SK-N-SH (cell line): ENCODE measurements around the gene IFT27. TPM values are rescaled to one million over a fixed set of nuclear protein-coding genes. Genes with fewer than 3 reads are reported as not detected.

ENCODE experiments used
- CTCF ChIA-PET: fragments of 300-600, 350-600 bp; formaldehyde crosslinking; extraction: SDS; loops from one replicate; lab custom pipeline; 2021; lab: Yijun Ruan, JAX
- POLR2A ChIA-PET: fragments of 350-600 bp; sonication (Branson Sonifier 250); formaldehyde crosslinking; extraction: SDS; loops from one replicate; lab custom pipeline; 2020; ENCODE audit warnings: antibody characterized with exemption, inconsistent platforms; lab: Yijun Ruan, JAX
- DNase-seq: peaks from one replicate; pipeline ENCODE4 v3.0.0; 2012
- H2AFZ ChIP-seq: fragments of 200-600 bp; sonication (generic); 2 replicates; pipeline ENCODE4 v1.8.1; 2016; ENCODE audit warnings: antibody characterized with exemption, mild to moderate bottlenecking, low read depth
- H3F3A ChIP-seq: fragments of 200-600 bp; sonication (generic); replicated peaks from 2 replicates; pipeline ENCODE3; 2016; ENCODE audit warnings: antibody characterized with exemption, mild to moderate bottlenecking; ENCODE audit not compliant: insufficient read depth
- H3K27ac ChIP-seq, 2 experiments: fragments of 200-500 bp in 1 of 2; fragments of 200-600 bp in 1 of 2; sonication (Bioruptor generic) in 1 of 2; sonication (generic), shearing (Covaris generic) in 1 of 2; 2 replicates each; pipeline versions ENCODE4 v1.5.1 to v1.6.1; 2014 to 2016; ENCODE audit warnings: low read depth in 2 of 2, inconsistent platforms in 1 of 2, low read length in 1 of 2, mild to moderate bottlenecking in 1 of 2, mixed read lengths in 1 of 2
- H3K27me3 ChIP-seq: fragments of 200-600 bp; sonication (generic), shearing (Covaris generic); 2 replicates; pipeline ENCODE4 v1.6.1; 2016; ENCODE audit warnings: mixed run types; ENCODE audit not compliant: insufficient read depth
- H3K36me3 ChIP-seq, 2 experiments: fragments of 200-500 bp in 1 of 2; fragments of 200-600 bp in 1 of 2; sonication (Bioruptor generic) in 1 of 2; sonication (generic) in 1 of 2; replicated peaks in 1 of 2; 2 replicates each; pipeline versions ENCODE3 to v1.5.1; 2014 to 2016; ENCODE audit warnings: low read length in 1 of 2, mild to moderate bottlenecking in 1 of 2; ENCODE audit not compliant: insufficient read depth in 2 of 2, control insufficient read depth in 1 of 2
- H3K4me1 ChIP-seq, 2 experiments: fragments of 200-500 bp in 1 of 2; fragments of 200-600 bp in 1 of 2; sonication (Bioruptor generic) in 1 of 2; sonication (generic), shearing (Covaris generic) in 1 of 2; 2 replicates each; pipeline versions ENCODE4 v1.5.1 to v1.6.1; 2014 to 2016; ENCODE audit warnings: low read depth in 1 of 2, low read length in 1 of 2, mixed run types in 1 of 2; ENCODE audit not compliant: insufficient read depth in 2 of 2, control insufficient read depth in 1 of 2
- H3K4me2 ChIP-seq: fragments of 200-600 bp; sonication (generic), shearing (Covaris generic); 2 replicates; pipeline ENCODE4 v1.6.1; 2017; ENCODE audit warnings: mixed run types
- H3K4me3 ChIP-seq, 2 experiments: fragments of 200-500 bp in 1 of 2; fragments of 200-600 bp in 1 of 2; sonication (Bioruptor generic) in 1 of 2; sonication (generic), shearing (Covaris generic) in 1 of 2; 2 replicates each; pipeline versions ENCODE4 v1.5.1 to v1.8.1; 2014 to 2016; ENCODE audit warnings: low read depth in 2 of 2, inconsistent platforms in 1 of 2, low read length in 1 of 2, mild to moderate bottlenecking in 1 of 2, mixed read lengths in 1 of 2, moderate library complexity in 1 of 2
- H3K79me2 ChIP-seq: fragments of 200-600 bp; sonication (generic); 2 replicates; pipeline ENCODE4 v1.8.1; 2017; ENCODE audit warnings: mild to moderate bottlenecking; ENCODE audit not compliant: insufficient read depth
- H3K9ac ChIP-seq: fragments of 200-600 bp; sonication (generic); 2 replicates; pipeline ENCODE4 v1.6.1; 2017; ENCODE audit warnings: mixed run types
- H3K9me2 ChIP-seq: fragments of 200-600 bp; sonication (generic); 2 replicates; pipeline ENCODE4 v1.6.1; 2017; ENCODE audit warnings: mixed run types
- H3K9me3 ChIP-seq: fragments of 200-600 bp; sonication (generic); 2 replicates; pipeline ENCODE4 v1.6.1; 2017; ENCODE audit warnings: mixed run types, mild to moderate bottlenecking, moderate library complexity
- H4K20me1 ChIP-seq: fragments of 200-600 bp; sonication (generic); 2 replicates; pipeline ENCODE4 v1.6.1; 2017; ENCODE audit warnings: mild to moderate bottlenecking, mixed run types; ENCODE audit not compliant: insufficient read depth
- CHD2 ChIP-seq: fragments of 150-350 bp; IDR thresholded peaks from 2 replicates; pipeline ENCODE4 v1.6.1; 2018; ENCODE audit warnings: low read length; ENCODE audit not compliant: partially characterized antibody
- EZH2phosphoT487 ChIP-seq: fragments of 200-600 bp; sonication (generic); IDR thresholded peaks from 2 replicates; pipeline ENCODE4 v1.6.1; 2017; ENCODE audit warnings: low read depth, mixed run types, mild to moderate bottlenecking, antibody characterized with exemption, moderate library complexity, borderline replicate concordance
- FOXJ3 ChIP-seq: sonication (generic); formaldehyde crosslinking; IDR thresholded peaks from 2 replicates; pipeline ENCODE4 v1.5.1; 2020; ENCODE audit warnings: mild to moderate bottlenecking, missing genetic modification reagents
- FOXM1 ChIP-seq: IDR thresholded peaks from 2 replicates; pipeline ENCODE4 v1.4.0; 2012; ENCODE audit warnings: low read depth, mild to moderate bottlenecking
- GABPA ChIP-seq: IDR thresholded peaks from 2 replicates; pipeline ENCODE4 v1.4.0; 2012; ENCODE audit warnings: low read depth, mild to moderate bottlenecking
- GATA2 ChIP-seq: sonication (generic); formaldehyde crosslinking; IDR thresholded peaks from 2 replicates; pipeline ENCODE4 v1.5.0; 2020; ENCODE audit warnings: mild to moderate bottlenecking, missing genetic modification reagents
- MXI1 ChIP-seq: IDR thresholded peaks from 2 replicates; pipeline ENCODE4 v1.6.1; 2012; ENCODE audit warnings: mild to moderate bottlenecking, low read depth, low read length, improper control_type of control experiment
- NRF1 ChIP-seq: IDR thresholded peaks from 2 replicates; pipeline ENCODE4 v1.6.1; 2012; ENCODE audit warnings: low read depth, mild to moderate bottlenecking, low read length
- RFX5 ChIP-seq: IDR thresholded peaks from 2 replicates; pipeline ENCODE4 v1.6.1; 2012; ENCODE audit warnings: mild to moderate bottlenecking, improper control_type of control experiment, low read length
- SIN3A ChIP-seq: IDR thresholded peaks from 2 replicates; pipeline ENCODE4 v1.6.1; 2012; ENCODE audit warnings: low read depth, mild to moderate bottlenecking, low read length, moderate library complexity, borderline replicate concordance
- SMC3 ChIP-seq: IDR thresholded peaks from 2 replicates; pipeline ENCODE4 v1.6.1; 2012; ENCODE audit warnings: low read depth, low read length, improper control_type of control experiment
- TCF12 ChIP-seq: IDR thresholded peaks from 2 replicates; pipeline ENCODE4 v1.4.0; 2012
- YY1 ChIP-seq: IDR thresholded peaks from 2 replicates; pipeline ENCODE4 v1.4.0; 2012; ENCODE audit warnings: low read depth, mild to moderate bottlenecking
- WGBS: methylation state at CpG from one replicate; pipeline ENCODE4 v1.1.6; 2017; ENCODE audit warnings: low lambda C conversion rate; 5-methylcytosine and 5-hydroxymethylcytosine counted together
- polyA plus RNA-seq, 3 experiments: library from polyadenylated mRNA; depleted of rRNA; stranded (reverse); fragments of >200 nt; gene quantifications; 2 replicates each; pipeline ENCODE4 v1.2.3, GENCODE V29; 2012
- TF ChIP-seq, protein P1 (sequence below): fragments of 200-600 bp; sonication (generic); IDR thresholded peaks from 2 replicates; pipeline ENCODE4 v1.6.1; 2017; ENCODE audit warnings: antibody characterized with exemption, mild to moderate bottlenecking, moderate library complexity
- TF ChIP-seq, protein P2 (sequence below): IDR thresholded peaks from 2 replicates; pipeline ENCODE4; 2012
- TF ChIP-seq, protein P3 (sequence below): fragments of 150-350 bp; IDR thresholded peaks from 2 replicates; pipeline ENCODE4 v1.6.1; 2017; ENCODE audit warnings: antibody characterized with exemption, low read length, low read depth, borderline replicate concordance
- TF ChIP-seq, protein P4 (sequence below): IDR thresholded peaks from 2 replicates; pipeline ENCODE4 v1.6.1; 2012; ENCODE audit warnings: mild to moderate bottlenecking, low read depth, low read length, moderate library complexity

Gene IFT27
- polyA plus RNA-seq, 1 of the 3 experiments (the other 2 are of a cell fraction) = 29.4 TPM

GRCh38 chr22:36744791-36745190 is 31.1 kb downstream of the IFT27 start:
- TF ChIP-seq CHD2 (no peak), FOXJ3 (CRISPR knock-in tag) (no peak), GATA2 (CRISPR knock-in tag) (no peak), FOXM1 (no peak)
- Histone ChIP-seq H3K4me2 (no peak overlapping the region), H3K9me2 (no peaks in the 10 kb centered on the region), H3K9ac (no peak overlapping the region), H3K4me3 (no peak overlapping the region), H3K9me3 (no peaks in the 10 kb centered on the region), H3K27ac (no peak overlapping the region), H3K4me1 (peaks cover 0 to 11% of the 10 kb centered on the region in 2 experiments; a peak in 1 of 4 replicates), H3F3A (no peaks in the 10 kb centered on the region), H3K79me2 (no peaks in the 10 kb centered on the region), H3K27me3 (0 out of 2 replicates have a peak, but pooled peaks cover 5% of the 10 kb centered on the region), H3K36me3 (no peaks in the 10 kb centered on the region), H2AFZ (no peak overlapping the region), H4K20me1 (no peaks in the 10 kb centered on the region)
- ChIA-PET CTCF (interaction anchor here (0.8 to 6.1 kb wide), 3 partner anchors 12 to 233 kb away, joined by 3 to 52 read pairs (median 5); no protein-coding TSS in a partner anchor), POLR2A (interaction anchor here (1.2 to 1.5 kb wide), 2 partner anchors 11 to 41 kb away, joined by 3 to 5 read pairs; partner anchors contain the start of gene CACNG2)
- WGBS = 81% methylated on average over 13 of the region's 13 CpGs
- no peak for DNase-seq

DNA sequence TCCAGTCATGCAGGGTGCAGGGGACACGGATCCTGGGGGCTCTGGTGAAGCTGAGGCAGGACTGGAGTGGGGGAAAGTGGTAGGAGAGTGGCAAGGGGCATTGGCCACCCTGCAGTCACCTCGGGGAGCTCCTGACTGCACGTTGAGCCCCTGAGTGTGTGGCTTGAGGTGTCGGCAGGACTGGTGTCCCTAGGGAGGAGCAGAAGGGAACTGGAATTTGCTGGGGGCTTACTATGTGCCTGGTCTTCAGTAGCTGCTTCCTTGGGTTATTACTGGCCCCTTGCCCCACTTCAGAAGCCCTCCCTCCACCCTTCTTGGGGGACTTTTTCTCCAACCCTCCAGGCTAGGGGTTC is 31.5 kb downstream of the IFT27 start:
- H3K9me2 ChIP-seq = no peaks in the 10 kb centered on the region
- no peaks in the 10 kb centered on the region for H4K20me1 ChIP-seq
- H3K9ac ChIP-seq = no peak overlapping the region
- H3K4me3 ChIP-seq = no peak overlapping the region
- H3F3A ChIP-seq = no peaks in the 10 kb centered on the region
- H3K4me2 ChIP-seq = no peak overlapping the region
- DNase-seq = no peak
- no peak overlapping the region for H2AFZ ChIP-seq
- no peaks in the 10 kb centered on the region for H3K79me2 ChIP-seq
- H3K36me3 ChIP-seq = no peaks in the 10 kb centered on the region
- H3K4me1 ChIP-seq = peaks cover 0 to 11% of the 10 kb centered on the region in 2 experiments; a peak in 1 of 4 replicates
- ChIA-PET CTCF (interaction anchor here (0.8 to 6.1 kb wide), 3 partner anchors 12 to 234 kb away, joined by 3 to 52 read pairs (median 5); no protein-coding TSS in a partner anchor), POLR2A (interaction anchor here (0.9 to 1.5 kb wide), 3 partner anchors 11 to 44 kb away, joined by 3 to 5 read pairs (median 3); partner anchors contain the start of gene CACNG2)
- H3K27ac ChIP-seq = peak overlapping the region in 1 of 2 experiments; percentile 25; a peak in 1 of 4 replicates
- no peaks in the 10 kb centered on the region for H3K9me3 ChIP-seq
- WGBS = 48% methylated on average over 3 of the region's 4 CpGs
- H3K27me3 ChIP-seq = 0 out of 2 replicates have a peak, but pooled peaks cover 5% of the 10 kb centered on the region
- TF ChIP-seq SMC3 (no peak), YY1 (no peak), NRF1 (no peak), TCF12 (no peak), MXI1 (no peak), RFX5 (no peak), CHD2 (no peak), EZH2phosphoT487 (no peak), SIN3A (no peak), GABPA (no peak)
- TF ChIP-seq, protein P1, sequence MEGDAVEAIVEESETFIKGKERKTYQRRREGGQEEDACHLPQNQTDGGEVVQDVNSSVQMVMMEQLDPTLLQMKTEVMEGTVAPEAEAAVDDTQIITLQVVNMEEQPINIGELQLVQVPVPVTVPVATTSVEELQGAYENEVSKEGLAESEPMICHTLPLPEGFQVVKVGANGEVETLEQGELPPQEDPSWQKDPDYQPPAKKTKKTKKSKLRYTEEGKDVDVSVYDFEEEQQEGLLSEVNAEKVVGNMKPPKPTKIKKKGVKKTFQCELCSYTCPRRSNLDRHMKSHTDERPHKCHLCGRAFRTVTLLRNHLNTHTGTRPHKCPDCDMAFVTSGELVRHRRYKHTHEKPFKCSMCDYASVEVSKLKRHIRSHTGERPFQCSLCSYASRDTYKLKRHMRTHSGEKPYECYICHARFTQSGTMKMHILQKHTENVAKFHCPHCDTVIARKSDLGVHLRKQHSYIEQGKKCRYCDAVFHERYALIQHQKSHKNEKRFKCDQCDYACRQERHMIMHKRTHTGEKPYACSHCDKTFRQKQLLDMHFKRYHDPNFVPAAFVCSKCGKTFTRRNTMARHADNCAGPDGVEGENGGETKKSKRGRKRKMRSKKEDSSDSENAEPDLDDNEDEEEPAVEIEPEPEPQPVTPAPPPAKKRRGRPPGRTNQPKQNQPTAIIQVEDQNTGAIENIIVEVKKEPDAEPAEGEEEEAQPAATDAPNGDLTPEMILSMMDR = no peak
- TF ChIP-seq, protein P2, sequence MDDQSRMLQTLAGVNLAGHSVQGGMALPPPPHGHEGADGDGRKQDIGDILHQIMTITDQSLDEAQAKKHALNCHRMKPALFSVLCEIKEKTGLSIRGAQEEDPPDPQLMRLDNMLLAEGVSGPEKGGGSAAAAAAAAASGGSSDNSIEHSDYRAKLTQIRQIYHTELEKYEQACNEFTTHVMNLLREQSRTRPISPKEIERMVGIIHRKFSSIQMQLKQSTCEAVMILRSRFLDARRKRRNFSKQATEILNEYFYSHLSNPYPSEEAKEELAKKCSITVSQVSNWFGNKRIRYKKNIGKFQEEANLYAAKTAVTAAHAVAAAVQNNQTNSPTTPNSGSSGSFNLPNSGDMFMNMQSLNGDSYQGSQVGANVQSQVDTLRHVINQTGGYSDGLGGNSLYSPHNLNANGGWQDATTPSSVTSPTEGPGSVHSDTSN = no peak
- TF ChIP-seq, protein P3, sequence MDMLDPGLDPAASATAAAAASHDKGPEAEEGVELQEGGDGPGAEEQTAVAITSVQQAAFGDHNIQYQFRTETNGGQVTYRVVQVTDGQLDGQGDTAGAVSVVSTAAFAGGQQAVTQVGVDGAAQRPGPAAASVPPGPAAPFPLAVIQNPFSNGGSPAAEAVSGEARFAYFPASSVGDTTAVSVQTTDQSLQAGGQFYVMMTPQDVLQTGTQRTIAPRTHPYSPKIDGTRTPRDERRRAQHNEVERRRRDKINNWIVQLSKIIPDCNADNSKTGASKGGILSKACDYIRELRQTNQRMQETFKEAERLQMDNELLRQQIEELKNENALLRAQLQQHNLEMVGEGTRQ = no peak
- TF ChIP-seq, protein P4, sequence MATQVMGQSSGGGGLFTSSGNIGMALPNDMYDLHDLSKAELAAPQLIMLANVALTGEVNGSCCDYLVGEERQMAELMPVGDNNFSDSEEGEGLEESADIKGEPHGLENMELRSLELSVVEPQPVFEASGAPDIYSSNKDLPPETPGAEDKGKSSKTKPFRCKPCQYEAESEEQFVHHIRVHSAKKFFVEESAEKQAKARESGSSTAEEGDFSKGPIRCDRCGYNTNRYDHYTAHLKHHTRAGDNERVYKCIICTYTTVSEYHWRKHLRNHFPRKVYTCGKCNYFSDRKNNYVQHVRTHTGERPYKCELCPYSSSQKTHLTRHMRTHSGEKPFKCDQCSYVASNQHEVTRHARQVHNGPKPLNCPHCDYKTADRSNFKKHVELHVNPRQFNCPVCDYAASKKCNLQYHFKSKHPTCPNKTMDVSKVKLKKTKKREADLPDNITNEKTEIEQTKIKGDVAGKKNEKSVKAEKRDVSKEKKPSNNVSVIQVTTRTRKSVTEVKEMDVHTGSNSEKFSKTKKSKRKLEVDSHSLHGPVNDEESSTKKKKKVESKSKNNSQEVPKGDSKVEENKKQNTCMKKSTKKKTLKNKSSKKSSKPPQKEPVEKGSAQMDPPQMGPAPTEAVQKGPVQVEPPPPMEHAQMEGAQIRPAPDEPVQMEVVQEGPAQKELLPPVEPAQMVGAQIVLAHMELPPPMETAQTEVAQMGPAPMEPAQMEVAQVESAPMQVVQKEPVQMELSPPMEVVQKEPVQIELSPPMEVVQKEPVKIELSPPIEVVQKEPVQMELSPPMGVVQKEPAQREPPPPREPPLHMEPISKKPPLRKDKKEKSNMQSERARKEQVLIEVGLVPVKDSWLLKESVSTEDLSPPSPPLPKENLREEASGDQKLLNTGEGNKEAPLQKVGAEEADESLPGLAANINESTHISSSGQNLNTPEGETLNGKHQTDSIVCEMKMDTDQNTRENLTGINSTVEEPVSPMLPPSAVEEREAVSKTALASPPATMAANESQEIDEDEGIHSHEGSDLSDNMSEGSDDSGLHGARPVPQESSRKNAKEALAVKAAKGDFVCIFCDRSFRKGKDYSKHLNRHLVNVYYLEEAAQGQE = no peak
